ENCODE data around the gene IFNLR1.
"Not testable (repeated sequence)": the region's sequence is repeated elsewhere in the genome, so short reads cannot be mapped to it uniquely, and the experiment has no call there.

Gene IFNLR1

GRCh38 chr1:24186993-24187790 is at the start of gene IFNLR1:
Gene IFNLR1, minus strand, starts transcription at chr1:24187289. Its CDS starts 41 bp downstream, at chr1:24187248.
- Histone ChIP-seq H3K27ac (peak within 1 kb of the TSS; percentile 1 to 88 (median 73)), H3K4me3 (peak within 1 kb of the TSS; percentile 35 to 61 (median 49))

GRCh38 chr1:24235921-24236788 is 49.1 kb upstream of the IFNLR1 start:
- H3K4me3 ChIP-seq, result no peak overlapping the region
- H3K27ac ChIP-seq, result peak overlapping the region in 10 of 21 experiments; percentile 2 to 65 (median 54)

- Histone ChIP-seq H3K4me3 (no peak overlapping the region), H3K27ac (peak overlapping the region in 2 of 21 experiments; percentile 48 to 61)
These were observed 46.9 kb upstream of the IFNLR1 start for GRCh38 chr1:24233684-24234600.

GRCh38 chr1:24231701-24232100 is 44.6 kb upstream of the IFNLR1 start:
- Histone ChIP-seq H3K4me3 (no peak overlapping the region), H3K27ac (no peak overlapping the region)

GRCh38 chr1:24228311-24228710 is 41.2 kb upstream of the IFNLR1 start:
- Histone ChIP-seq H3K27ac (no peak overlapping the region), H3K4me3 (no peak overlapping the region)

GRCh38 chr1:24226749-24227148 is 39.7 kb upstream of the IFNLR1 start:
- no peak overlapping the region for H3K4me3 ChIP-seq
- no peak overlapping the region for H3K27ac ChIP-seq

GRCh38 chr1:24224761-24225160 is 37.7 kb upstream of the IFNLR1 start:
- no peak overlapping the region for H3K4me3 ChIP-seq
- H3K27ac ChIP-seq, result no peak overlapping the region

GRCh38 chr1:24224086-24224485 is 37.0 kb upstream of the IFNLR1 start:
- H3K27ac ChIP-seq, result no peak overlapping the region
- H3K4me3 ChIP-seq, result no peak overlapping the region

- H3K4me3 ChIP-seq, result no peak overlapping the region
- no peak overlapping the region for H3K27ac ChIP-seq
These were observed 35.7 kb upstream of the IFNLR1 start for GRCh38 chr1:24222793-24223192.

- no peak overlapping the region for H3K27ac ChIP-seq
- H3K4me3 ChIP-seq, result no peak overlapping the region
These were observed 35.0 kb upstream of the IFNLR1 start for GRCh38 chr1:24222008-24222605.

- Histone ChIP-seq H3K27ac (no peak overlapping the region), H3K4me3 (no peak overlapping the region)
These were observed 34.2 kb upstream of the IFNLR1 start for GRCh38 chr1:24221246-24221645.

GRCh38 chr1:24216276-24217074 is 29.4 kb upstream of the IFNLR1 start:
- H3K4me3 ChIP-seq, result no peak overlapping the region
- H3K27ac ChIP-seq, result peak overlapping the region in 1 of 21 experiments; percentile 11

- H3K4me3 ChIP-seq, result no peak overlapping the region
- no peak overlapping the region for H3K27ac ChIP-seq
These were observed 28.2 kb upstream of the IFNLR1 start for GRCh38 chr1:24215226-24215814.

- H3K27ac ChIP-seq, result no peak overlapping the region
These were observed 25.3 kb upstream of the IFNLR1 start for GRCh38 chr1:24212376-24212775.

GRCh38 chr1:24210195-24210627 is 23.1 kb upstream of the IFNLR1 start:
- Histone ChIP-seq H3K4me3 (no peak overlapping the region), H3K27ac (no peak overlapping the region)

More at GRCh38 chr1:24212376-24212775, 25.3 kb upstream of the IFNLR1 start:
- H3K4me3 ChIP-seq, result no peak overlapping the region

GRCh38 chr1:24209097-24209496 is 22.0 kb upstream of the IFNLR1 start:
- no peak overlapping the region for H3K4me3 ChIP-seq
- H3K27ac ChIP-seq, result no peak overlapping the region

- Histone ChIP-seq H3K27ac (peak overlapping the region in 1 of 21 experiments; percentile 17), H3K4me3 (no peak overlapping the region)
These were observed 20.6 kb upstream of the IFNLR1 start for GRCh38 chr1:24207709-24208108.

GRCh38 chr1:24207395-24207687 is 20.3 kb upstream of the IFNLR1 start:
- peak overlapping the region in 1 of 21 experiments; percentile 17 for H3K27ac ChIP-seq
- H3K4me3 ChIP-seq, result not testable (repeated sequence)
